HepG2 (cell line): ENCODE measurements around the gene PSMG3. TPM values are rescaled to one million over a fixed set of nuclear protein-coding genes. Genes with fewer than 3 reads are reported as not detected.
A peak's percentile ranks its signal among the peaks of the same experiment; 100 is the strongest.

ENCODE experiments used
- CTCF ChIP-seq: sonication (generic); formaldehyde crosslinking; IDR thresholded peaks from 2 replicates; pipeline ENCODE4 v1.5.0; 2020; ENCODE audit warnings: mild to moderate bottlenecking, missing genetic modification reagents, moderate library complexity
- FOSL2 ChIP-seq: sonication (generic); formaldehyde crosslinking; IDR thresholded peaks from 2 replicates; pipeline ENCODE4 v1.4.0; 2020; ENCODE audit warnings: missing genetic modification reagents
- HIC2 ChIP-seq: sonication (generic); formaldehyde crosslinking; IDR thresholded peaks from 2 replicates; pipeline ENCODE4 v1.9.0; 2022; ENCODE audit warnings: low read depth, missing genetic modification reagents
- RFX3 ChIP-seq: IDR thresholded peaks from 2 replicates; pipeline ENCODE4 v1.6.1; 2016; ENCODE audit warnings: missing biosample characterization, missing genetic modification reagents
- SAP130 ChIP-seq: IDR thresholded peaks from 2 replicates; pipeline ENCODE4 v1.6.1; 2016; ENCODE audit warnings: low read depth
- SKI ChIP-seq: fragments of 450-650 bp; IDR thresholded peaks from one replicate; pipeline ENCODE4 v1.6.1; 2018; ENCODE audit warnings: mild to moderate bottlenecking; ENCODE audit not compliant: partially characterized antibody
- ZBTB14 ChIP-seq: sonication (generic); formaldehyde crosslinking; IDR thresholded peaks from 2 replicates; pipeline ENCODE4 v1.4.0; 2020; ENCODE audit warnings: missing genetic modification reagents
- ZIK1 ChIP-seq: sonication (generic); formaldehyde crosslinking; IDR thresholded peaks from 2 replicates; pipeline ENCODE4 v1.5.0; 2020; ENCODE audit warnings: mild to moderate bottlenecking, low read depth, missing genetic modification reagents, borderline replicate concordance
- ZNF687 ChIP-seq: sonication (generic); formaldehyde crosslinking; IDR thresholded peaks from 2 replicates; pipeline ENCODE4 v1.5.1; 2020; ENCODE audit warnings: mild to moderate bottlenecking, missing genetic modification reagents, moderate library complexity
- ZNF691 ChIP-seq: sonication (generic); formaldehyde crosslinking; IDR thresholded peaks from 2 replicates; pipeline ENCODE4 v1.4.0; 2020; ENCODE audit warnings: missing genetic modification reagents, low read depth, mild to moderate bottlenecking, borderline replicate concordance
- ZNF713 ChIP-seq: sonication (generic); formaldehyde crosslinking; IDR thresholded peaks from 2 replicates; pipeline ENCODE4 v1.4.0; 2020; ENCODE audit warnings: mild to moderate bottlenecking, missing genetic modification reagents
- ZNF746 ChIP-seq: sonication (generic); formaldehyde crosslinking; IDR thresholded peaks from 2 replicates; pipeline ENCODE4 v1.8.0; 2022; ENCODE audit warnings: mild to moderate bottlenecking, missing genetic modification reagents
- ZNF761 ChIP-seq: sonication (generic); formaldehyde crosslinking; conservative IDR thresholded peaks from 2 replicates; pipeline ENCODE4 v1.4.0; 2020; ENCODE audit warnings: mild to moderate bottlenecking, missing genetic modification reagents
- polyA plus RNA-seq, 8 experiments: library from polyadenylated mRNA; depleted of rRNA in 3 of 8; stranded (reverse) in 7 of 8; unstranded in 1 of 8; fragments of >200 nt; fragmentation: Illumina TruSeq in 4 of 8; extraction: Trizol in 4 of 8; gene quantifications; 2 replicates each; pipeline versions ENCODE4 v1.2.1 to v1.2.3, GENCODE V29; 2011 to 2016; ENCODE audit warnings: low read depth in 4 of 8, missing spikeins in 1 of 8, mixed read lengths in 1 of 8; ENCODE audit not compliant: insufficient read depth in 1 of 8
- total RNA-seq, 5 experiments: library from RNA; depleted of rRNA; stranded (reverse); fragments of >200 nt; fragmentation: Illumina TruSeq; extraction: Trizol; gene quantifications; 2 replicates each; pipeline ENCODE4 v1.2.3, GENCODE V29; 2016; ENCODE audit warnings: low read depth in 1 of 5
- TF ChIP-seq, protein P1 (sequence below): IDR thresholded peaks from 2 replicates; pipeline ENCODE4 v1.6.1; 2016; ENCODE audit warnings: mild to moderate bottlenecking
- TF ChIP-seq, protein P2 (sequence below): sonication (generic); formaldehyde crosslinking; IDR thresholded peaks from 2 replicates; pipeline ENCODE4 v1.4.0; 2020; ENCODE audit warnings: missing genetic modification reagents

The PSMG3 gene
- total and polyA plus RNA-seq, 2 of the 13 experiments (the other 11 are each of a cell fraction or from before 2014, with no cell fraction given) = 29.6 to 48.4 TPM

GRCh38 chr7:1536743-1537534 is 32.9 kb downstream of the PSMG3 start (continued):
- no peak for TF ChIP-seq ZNF691 (CRISPR knock-in tag)
- peak; percentile 90; the same call in 1 of the 2 replicates for TF ChIP-seq ZNF713 (CRISPR knock-in tag)
- TF ChIP-seq, protein P1, sequence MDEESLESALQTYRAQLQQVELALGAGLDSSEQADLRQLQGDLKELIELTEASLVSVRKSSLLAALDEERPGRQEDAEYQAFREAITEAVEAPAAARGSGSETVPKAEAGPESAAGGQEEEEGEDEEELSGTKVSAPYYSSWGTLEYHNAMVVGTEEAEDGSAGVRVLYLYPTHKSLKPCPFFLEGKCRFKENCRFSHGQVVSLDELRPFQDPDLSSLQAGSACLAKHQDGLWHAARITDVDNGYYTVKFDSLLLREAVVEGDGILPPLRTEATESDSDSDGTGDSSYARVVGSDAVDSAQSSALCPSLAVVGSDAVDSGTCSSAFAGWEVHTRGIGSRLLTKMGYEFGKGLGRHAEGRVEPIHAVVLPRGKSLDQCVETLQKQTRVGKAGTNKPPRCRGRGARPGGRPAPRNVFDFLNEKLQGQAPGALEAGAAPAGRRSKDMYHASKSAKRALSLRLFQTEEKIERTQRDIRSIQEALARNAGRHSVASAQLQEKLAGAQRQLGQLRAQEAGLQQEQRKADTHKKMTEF (CRISPR knock-in tag) = peak; percentile 95
- peak; percentile 95 for TF ChIP-seq ZNF687 (CRISPR knock-in tag)
- TF ChIP-seq ZNF761 (CRISPR knock-in tag) = no peak
- TF ChIP-seq HIC2 (CRISPR knock-in tag) = peak; percentile 87
- peak; percentile 94 for TF ChIP-seq ZNF746 (CRISPR knock-in tag)
- TF ChIP-seq ZIK1 (CRISPR knock-in tag) = peak; percentile 72; the same call in 1 of the 2 replicates
- TF ChIP-seq FOSL2 (CRISPR knock-in tag) = peak; percentile 100
- peak; percentile 21 for TF ChIP-seq CTCF (CRISPR knock-in tag)
- TF ChIP-seq, protein P2, sequence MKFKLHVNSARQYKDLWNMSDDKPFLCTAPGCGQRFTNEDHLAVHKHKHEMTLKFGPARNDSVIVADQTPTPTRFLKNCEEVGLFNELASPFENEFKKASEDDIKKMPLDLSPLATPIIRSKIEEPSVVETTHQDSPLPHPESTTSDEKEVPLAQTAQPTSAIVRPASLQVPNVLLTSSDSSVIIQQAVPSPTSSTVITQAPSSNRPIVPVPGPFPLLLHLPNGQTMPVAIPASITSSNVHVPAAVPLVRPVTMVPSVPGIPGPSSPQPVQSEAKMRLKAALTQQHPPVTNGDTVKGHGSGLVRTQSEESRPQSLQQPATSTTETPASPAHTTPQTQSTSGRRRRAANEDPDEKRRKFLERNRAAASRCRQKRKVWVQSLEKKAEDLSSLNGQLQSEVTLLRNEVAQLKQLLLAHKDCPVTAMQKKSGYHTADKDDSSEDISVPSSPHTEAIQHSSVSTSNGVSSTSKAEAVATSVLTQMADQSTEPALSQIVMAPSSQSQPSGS (CRISPR knock-in tag) = peak; percentile 95
- peak; percentile 68; the same call in 1 of the 2 replicates for TF ChIP-seq ZBTB14
- TF ChIP-seq RFX3 (CRISPR knock-in tag) = peak; percentile 69
- TF ChIP-seq SKI = peak; percentile 72
- TF ChIP-seq SAP130 (CRISPR knock-in tag) = peak; percentile 96
